ENCODE results near the gene MLNR. TPM values are rescaled to one million over a fixed set of nuclear protein-coding genes. Genes with fewer than 3 reads are reported as not detected.

MLNR gene
- total RNA-seq, 4 donors from 2014 or later = not detected

DNA sequence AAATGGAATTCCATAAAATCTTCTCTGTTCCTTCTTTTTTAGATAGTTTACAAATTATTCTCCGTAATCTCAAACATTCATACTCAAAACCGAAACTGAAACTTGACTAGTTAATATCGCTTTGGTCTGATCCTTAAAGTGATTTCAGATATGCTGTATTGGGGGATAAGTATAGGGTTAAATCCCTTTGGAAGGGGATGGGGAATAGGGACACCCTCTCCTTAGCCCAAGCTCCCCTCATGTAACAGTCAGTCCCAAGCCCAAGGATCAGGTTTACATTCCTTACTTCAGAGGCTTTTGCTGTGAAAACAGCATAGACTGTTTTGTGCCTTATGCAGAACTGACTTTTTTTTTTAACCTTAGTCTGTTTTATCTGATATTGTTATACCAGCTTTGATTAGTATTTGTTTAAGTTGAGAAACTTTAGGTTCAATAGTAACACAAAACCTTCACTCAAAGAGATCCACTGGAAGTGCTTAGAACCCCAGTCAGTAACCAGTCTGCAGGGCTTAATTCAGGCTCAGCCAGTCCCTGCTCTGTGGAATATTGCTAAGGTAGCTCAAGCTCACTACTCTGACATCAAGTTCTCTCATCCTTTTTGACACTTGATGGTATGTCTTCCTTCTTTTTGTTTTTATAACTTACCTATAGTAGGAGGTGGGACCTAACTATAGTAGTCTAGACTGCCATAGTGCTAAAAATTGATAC lies 38.1 kb downstream of the MLNR start:
- DNase-seq (no peak), ATAC-seq (no peak)
- TF ChIP-seq POLR2A (IDR thresholded peaks at IDR 0.05) = no peak
- TF ChIP-seq, protein P1, sequence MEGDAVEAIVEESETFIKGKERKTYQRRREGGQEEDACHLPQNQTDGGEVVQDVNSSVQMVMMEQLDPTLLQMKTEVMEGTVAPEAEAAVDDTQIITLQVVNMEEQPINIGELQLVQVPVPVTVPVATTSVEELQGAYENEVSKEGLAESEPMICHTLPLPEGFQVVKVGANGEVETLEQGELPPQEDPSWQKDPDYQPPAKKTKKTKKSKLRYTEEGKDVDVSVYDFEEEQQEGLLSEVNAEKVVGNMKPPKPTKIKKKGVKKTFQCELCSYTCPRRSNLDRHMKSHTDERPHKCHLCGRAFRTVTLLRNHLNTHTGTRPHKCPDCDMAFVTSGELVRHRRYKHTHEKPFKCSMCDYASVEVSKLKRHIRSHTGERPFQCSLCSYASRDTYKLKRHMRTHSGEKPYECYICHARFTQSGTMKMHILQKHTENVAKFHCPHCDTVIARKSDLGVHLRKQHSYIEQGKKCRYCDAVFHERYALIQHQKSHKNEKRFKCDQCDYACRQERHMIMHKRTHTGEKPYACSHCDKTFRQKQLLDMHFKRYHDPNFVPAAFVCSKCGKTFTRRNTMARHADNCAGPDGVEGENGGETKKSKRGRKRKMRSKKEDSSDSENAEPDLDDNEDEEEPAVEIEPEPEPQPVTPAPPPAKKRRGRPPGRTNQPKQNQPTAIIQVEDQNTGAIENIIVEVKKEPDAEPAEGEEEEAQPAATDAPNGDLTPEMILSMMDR (IDR thresholded peaks at IDR 0.05 in 4 of 5, conservative IDR thresholded peaks at IDR 0.05 in 1 of 5) = no peak
- in situ Hi-C loops (cut with MboI; ENCODE audit: low sequenced_read_pairs in 4 of 4) = no loop called here
- no peaks in the 10 kb centered on the region for H3K4me1 ChIP-seq
- peak overlapping the region in 1 of 4 donors; percentile 14 for H3K27ac ChIP-seq
- H3K9me3 ChIP-seq = no peaks in the 10 kb centered on the region
- peak overlapping the region in 2 of 4 donors; percentile 18 for H3K4me3 ChIP-seq
- peaks cover 0 to 62% of the 10 kb centered on the region in 2 donors for H3K36me3 ChIP-seq
- intact Hi-C loops (cut with DNase I; ENCODE audit: low total_unique reads) = no loop called here
- no peaks in the 10 kb centered on the region for H3K27me3 ChIP-seq

DNA sequence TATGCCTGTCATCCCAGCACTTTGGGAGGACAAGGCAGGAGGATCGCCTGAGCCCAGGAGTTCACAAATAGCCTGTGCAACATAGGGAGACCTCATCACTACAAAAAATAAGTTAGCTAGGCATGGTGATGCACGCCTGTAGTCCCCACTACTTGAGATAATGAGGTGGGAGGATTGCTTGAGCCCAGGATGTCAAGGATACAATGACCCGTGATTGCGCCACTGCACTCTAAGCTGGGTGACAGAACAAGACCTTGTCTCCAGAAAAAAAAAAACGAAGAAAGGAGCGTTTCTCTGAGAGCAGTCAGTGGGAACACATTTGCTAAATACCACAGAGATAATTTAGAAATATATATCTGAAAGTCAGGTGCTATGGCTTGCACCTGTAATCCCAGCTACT lies 39.4 kb downstream of the MLNR start:
- H3K36me3 ChIP-seq = peaks cover 0 to 60% of the 10 kb centered on the region in 2 donors
- ATAC-seq (no peak), DNase-seq (no peak)
- no peak for TF ChIP-seq POLR2A (IDR thresholded peaks at IDR 0.05)
- TF ChIP-seq, protein P1 (IDR thresholded peaks at IDR 0.05 in 4 of 5, conservative IDR thresholded peaks at IDR 0.05 in 1 of 5) = no peak
- in situ Hi-C loops (cut with MboI; ENCODE audit: low sequenced_read_pairs in 4 of 4) (no loop called here), intact Hi-C loops (cut with DNase I; ENCODE audit: low total_unique reads) (no loop called here)
- no peaks in the 10 kb centered on the region for H3K4me1 ChIP-seq
- H3K27ac ChIP-seq = no peak overlapping the region
- H3K27me3 ChIP-seq = no peaks in the 10 kb centered on the region
- H3K9me3 ChIP-seq = no peaks in the 10 kb centered on the region
- H3K4me3 ChIP-seq = no peak overlapping the region

DNA sequence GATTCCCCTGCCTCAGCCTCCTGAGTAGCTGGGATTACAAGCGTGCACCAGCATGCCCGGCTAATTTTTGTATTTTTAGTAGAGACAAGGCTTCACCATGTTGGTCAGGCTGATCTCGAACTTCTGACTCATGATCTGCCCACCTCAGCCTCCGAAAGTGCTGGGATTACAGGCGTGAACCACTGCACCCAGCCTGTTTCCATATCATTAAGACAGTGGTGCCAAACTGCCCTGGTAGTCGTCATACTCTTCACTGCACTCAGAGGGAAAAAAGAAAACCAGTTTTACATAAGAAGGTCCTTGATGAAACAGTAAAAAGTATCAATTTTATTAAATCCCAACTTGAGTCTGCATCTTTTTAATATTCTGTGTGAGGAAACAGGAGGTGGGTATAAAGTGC lies 42.5 kb downstream of the MLNR start:
- intact Hi-C loops (cut with DNase I; ENCODE audit: low total_unique reads) = no loop called here
- no peaks in the 10 kb centered on the region for H3K27me3 ChIP-seq
- TF ChIP-seq POLR2A (IDR thresholded peaks at IDR 0.05) = no peak
- H3K4me3 ChIP-seq = no peak overlapping the region
- peaks cover 0 to 48% of the 10 kb centered on the region in 2 donors for H3K36me3 ChIP-seq
- DNase-seq (no peak), ATAC-seq (no peak)
- no peak overlapping the region for H3K27ac ChIP-seq
- in situ Hi-C loops (cut with MboI; ENCODE audit: low sequenced_read_pairs in 4 of 4) = no loop called here
- no peaks in the 10 kb centered on the region for H3K9me3 ChIP-seq
- H3K4me1 ChIP-seq = no peaks in the 10 kb centered on the region

DNA sequence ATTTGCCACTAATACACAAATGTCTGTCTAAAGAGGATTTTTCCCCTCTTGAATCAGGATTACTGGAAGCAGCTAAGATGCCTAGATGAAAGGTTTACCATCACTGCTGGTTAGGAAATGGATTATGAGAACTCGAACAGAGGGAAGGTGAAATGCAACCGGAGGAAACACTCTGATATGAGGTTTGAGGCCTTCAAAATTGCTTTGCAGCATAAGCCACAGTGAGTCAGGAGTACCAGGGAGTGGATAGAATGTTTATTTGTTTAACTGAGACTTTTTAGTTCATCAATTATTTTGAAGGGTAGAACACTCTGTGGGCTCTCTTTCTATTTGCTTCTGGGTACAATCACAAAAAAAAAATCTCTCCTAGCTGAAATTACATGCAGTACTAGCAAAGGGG lies 45.7 kb downstream of the MLNR start:
- no peaks in the 10 kb centered on the region for H3K4me1 ChIP-seq
- no peaks in the 10 kb centered on the region for H3K9me3 ChIP-seq
- no peak overlapping the region for H3K27ac ChIP-seq
- H3K27me3 ChIP-seq = no peaks in the 10 kb centered on the region
- peaks cover 0 to 38% of the 10 kb centered on the region in 2 donors for H3K36me3 ChIP-seq
- H3K4me3 ChIP-seq = no peak overlapping the region
- in situ Hi-C loops (cut with MboI; ENCODE audit: low sequenced_read_pairs in 4 of 4) = no loop called here
- ATAC-seq (no peak), DNase-seq (no peak)
- intact Hi-C loops (cut with DNase I; ENCODE audit: low total_unique reads) = no loop called here
- TF ChIP-seq, protein P1 (IDR thresholded peaks at IDR 0.05 in 4 of 5, conservative IDR thresholded peaks at IDR 0.05 in 1 of 5) = no peak
- no peak for TF ChIP-seq POLR2A (IDR thresholded peaks at IDR 0.05)

DNA sequence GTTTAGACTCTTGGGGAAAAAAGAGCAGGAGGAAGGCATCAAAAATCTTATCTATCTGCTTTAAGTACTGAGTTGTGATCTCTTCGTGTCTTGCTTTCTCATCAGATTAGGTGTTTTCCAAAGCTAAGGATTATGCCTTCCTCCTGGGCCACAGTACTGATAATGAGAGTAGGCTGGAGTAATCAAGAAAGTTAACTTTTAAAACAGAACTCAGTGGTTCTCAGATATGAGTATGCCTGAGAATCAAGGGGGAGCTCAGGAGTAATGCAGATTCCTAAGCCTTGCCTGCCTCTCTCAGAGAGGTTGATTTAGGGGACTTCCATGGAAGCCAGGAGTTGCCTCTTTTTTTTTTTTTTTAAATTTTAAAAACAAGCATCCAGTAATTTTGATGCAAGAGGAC lies 51.1 kb downstream of the MLNR start:
- no peaks in the 10 kb centered on the region for H3K4me1 ChIP-seq
- no peak for ATAC-seq
- intact Hi-C loops (cut with DNase I; ENCODE audit: low total_unique reads) = no loop called here

More for the DNA sequence above, 51.1 kb downstream of the MLNR start:
- H3K27me3 ChIP-seq = no peaks in the 10 kb centered on the region
- in situ Hi-C loops (cut with MboI; ENCODE audit: low sequenced_read_pairs in 4 of 4) = no loop called here
- no peak overlapping the region for H3K4me3 ChIP-seq
- H3K27ac ChIP-seq = no peak overlapping the region
- peaks cover 0 to 20% of the 10 kb centered on the region in 2 donors for H3K36me3 ChIP-seq
- H3K9me3 ChIP-seq = no peaks in the 10 kb centered on the region
- no peak for DNase-seq
- no peak for TF ChIP-seq POLR2A (IDR thresholded peaks at IDR 0.05)
- TF ChIP-seq, protein P1 (IDR thresholded peaks at IDR 0.05 in 4 of 5, conservative IDR thresholded peaks at IDR 0.05 in 1 of 5) = no peak

Other genes starting within 250 kb of the MLNR start
- gene FNDC3A, start 244.4 kb upstream of the MLNR start, total RNA-seq = 10 to 100 TPM in 2 of 4 donors, 1 to 10 TPM in 2; 9.6 to 18.3 (median 10.4) TPM
- gene CDADC1, start 27.6 kb downstream of the MLNR start, total RNA-seq = 1 to 10 TPM in 3 of 4 donors, under 1 TPM in 1; 1.00 to 8.6 (median 3.9) TPM
- gene CAB39L, start 223.7 kb downstream of the MLNR start, total RNA-seq = 10 to 100 TPM in 1 of 4 donors, 1 to 10 TPM in 3; 4.7 to 14.4 (median 8.7) TPM
- 1 to 10 TPM; 1.7 to 6.2 (median 4.6) TPM for gene SETDB2, start 223.9 kb downstream of the MLNR start, total RNA-seq